Kidney tubule cell (primary cell): ENCODE measurements around the gene NDOR1.
A peak's percentile ranks its signal among the peaks of the same experiment; 100 is the strongest.

ENCODE experiments used
- DNase-seq: peaks from one replicate; pipeline ENCODE4 v3.0.0-alpha.2; 2018; ENCODE audit warnings: low spot score

The NDOR1 gene

GRCh38 chr9:137199411-137200121 lies 5.9 kb upstream of the NDOR1 start:
- no peak for DNase-seq

- peak; percentile 99 for DNase-seq
These were observed 4.9 kb upstream of the NDOR1 start, which contains the start of gene TPRN for GRCh38 chr9:137200311-137201204. TSS of gene TPRN (minus strand) at chr9:137200741. CDS start at chr9:137200711, 30 bp downstream.

GRCh38 chr9:137201205-137201868 lies 4.2 kb upstream of the NDOR1 start:
- no peak for DNase-seq

- DNase-seq = no peak
These were observed 2.5 kb upstream of the NDOR1 start for GRCh38 chr9:137202966-137203365.

- no peak for DNase-seq
These were observed 772 bp upstream of the NDOR1 start for GRCh38 chr9:137204731-137205125.

- DNase-seq = no peak
These were observed 1.1 kb downstream of the NDOR1 start for GRCh38 chr9:137206602-137207001.

GRCh38 chr9:137211532-137211931 lies 6.0 kb downstream of the NDOR1 start:
- no peak for DNase-seq

GRCh38 chr9:137212520-137212919 lies 7.0 kb downstream of the NDOR1 start:
- no peak for DNase-seq

- no peak for DNase-seq
These were observed 7.9 kb downstream of the NDOR1 start for GRCh38 chr9:137213160-137214060.

- DNase-seq = no peak
These were observed 9.1 kb downstream of the NDOR1 start for GRCh38 chr9:137214620-137215019.

GRCh38 chr9:137215196-137215986 lies 9.9 kb downstream of the NDOR1 start:
- DNase-seq = no peak

GRCh38 chr9:137216188-137216965 lies 10.9 kb downstream of the NDOR1 start:
- DNase-seq = no peak

- peak; percentile 75 for DNase-seq
These were observed 12.0 kb downstream of the NDOR1 start for GRCh38 chr9:137217276-137218211.

GRCh38 chr9:137218212-137218753 lies 12.8 kb downstream of the NDOR1 start:
- DNase-seq = no peak

- peak; percentile 47 for DNase-seq
These were observed 13.3 kb downstream of the NDOR1 start for GRCh38 chr9:137218754-137219271.

- DNase-seq = no peak
These were observed 14.3 kb downstream of the NDOR1 start for GRCh38 chr9:137219757-137220316.

- DNase-seq = no peak
These were observed 15.0 kb downstream of the NDOR1 start for GRCh38 chr9:137220317-137221094.
